CD4-positive, alpha-beta memory T cell (primary cell): ENCODE measurements around the gene TXNL4A. TPM values are rescaled to one million over a fixed set of nuclear protein-coding genes. Genes with fewer than 3 reads are reported as not detected.
A peak's percentile ranks its signal among the peaks of the same experiment; 100 is the strongest.

Source experiments
- CTCF ChIA-PET: fragments of 350-600 bp; sonication (Branson Sonifier 250); formaldehyde crosslinking; loops from one replicate; lab custom pipeline; 2021; ENCODE audit warnings: inconsistent platforms; ENCODE audit not compliant: partially characterized antibody; lab: Charles Lee
- POLR2A ChIA-PET: fragments of 350-600 bp; sonication (Branson Sonifier 250); formaldehyde crosslinking; loops from one replicate; lab custom pipeline; 2021; ENCODE audit not compliant: partially characterized antibody; lab: Charles Lee
- DNase-seq, 5 donors: peaks; one replicate each; pipeline versions ENCODE4 v3.0.0 to v3.0.0-alpha.2; 2020 to 2022; ENCODE audit warnings: mixed read lengths in 1 of 5
- H3K27ac ChIP-seq: one replicate; pipeline ENCODE4 v1.7.0; 2013; ENCODE audit warnings: low read depth, low read length
- H3K27me3 ChIP-seq: 2 replicates; pipeline ENCODE4 v1.7.0; 2013; ENCODE audit warnings: mild to moderate bottlenecking, low read length, moderate library complexity; ENCODE audit not compliant: insufficient read depth
- H3K36me3 ChIP-seq: 2 replicates; pipeline ENCODE4 v1.7.0; 2013; ENCODE audit warnings: mild to moderate bottlenecking, low read length, moderate library complexity; ENCODE audit not compliant: insufficient read depth
- H3K4me1 ChIP-seq: 2 replicates; pipeline ENCODE4 v1.7.0; 2013; ENCODE audit warnings: mild to moderate bottlenecking, low read length, moderate library complexity; ENCODE audit not compliant: insufficient read depth
- H3K4me3 ChIP-seq, 2 donors: one replicate each; pipeline ENCODE4 v1.7.0; 2013; ENCODE audit warnings: low read length in 2 of 2, mild to moderate bottlenecking in 1 of 2
- H3K9me3 ChIP-seq, 2 donors: one replicate each; pipeline ENCODE4 v1.7.0; 2013; ENCODE audit warnings: low read length in 2 of 2, control low read depth in 1 of 2; ENCODE audit not compliant: control insufficient read depth in 1 of 2
- H3K27ac Mint-ChIP-seq, 7 donors: one replicate each; pipeline ENCODE4 v1.8.0; 2020 to 2021; ENCODE audit warnings: mixed read lengths in 7 of 7, mild to moderate bottlenecking in 6 of 7, inconsistent platforms in 3 of 7, moderate library complexity in 3 of 7
- H3K27me3 Mint-ChIP-seq, 2 donors: one replicate each; pipeline ENCODE4 v1.8.0; 2020 to 2021; ENCODE audit warnings: mixed read lengths in 2 of 2
- H3K36me3 Mint-ChIP-seq, 2 donors: one replicate each; pipeline ENCODE4 v1.8.0; 2020 to 2021; ENCODE audit warnings: mixed read lengths in 2 of 2, inconsistent platforms in 1 of 2, mild to moderate bottlenecking in 1 of 2
- H3K4me1 Mint-ChIP-seq, 4 donors: one replicate each; pipeline ENCODE4 v1.8.0; 2020 to 2021; ENCODE audit warnings: mixed read lengths in 4 of 4, mild to moderate bottlenecking in 1 of 4
- H3K4me3 Mint-ChIP-seq, 8 donors: one replicate each; pipeline ENCODE4 v1.8.0; 2020 to 2021; ENCODE audit warnings: mixed read lengths in 8 of 8, mild to moderate bottlenecking in 7 of 8, moderate library complexity in 6 of 8, inconsistent platforms in 3 of 8
- H3K9me3 Mint-ChIP-seq, 8 donors: one replicate each; pipeline ENCODE4 v1.8.0; 2020 to 2021; ENCODE audit warnings: mixed read lengths in 8 of 8, mild to moderate bottlenecking in 5 of 8, inconsistent platforms in 3 of 8, moderate library complexity in 1 of 8
- intact Hi-C: fragments of 100-400 bp; cut with micrococcal nuclease; formaldehyde crosslinking; loops from one replicate; pipeline ENCODE4 v1.15.1; 2023
- polyA plus RNA-seq, 2 donors: library from polyadenylated mRNA; unstranded; fragments of 300-500 nt; fragmentation: Illumina TruSeq; gene quantifications; one replicate each; pipeline ENCODE4 v1.2.3, GENCODE V29; 2021
- total RNA-seq, 2 experiments: library from RNA; stranded (reverse); gene quantifications; one replicate each; pipeline ENCODE4 v1.2.3, GENCODE V29; 2021

Gene TXNL4A
- total and polyA plus RNA-seq, 4 experiments from 2014 or later: 72.6 to 224 (median 145) TPM

- Mint-ChIP-seq H3K4me3 (peak overlapping the region in 1 of 8 donors; percentile 21), H3K36me3 (peaks cover 63 to 67% of the 10 kb centered on the region in 2 donors), H3K9me3 (peaks cover 0 to 28% (median 14%) of the 10 kb centered on the region in 8 donors), H3K27ac (peak overlapping the region in 1 of 7 donors; percentile 61), H3K4me1 (peaks cover 10 to 39% (median 20%) of the 10 kb centered on the region in 4 donors), H3K27me3 (no peaks in the 10 kb centered on the region)
- DNase-seq: no peak
- peaks cover 16% of the 10 kb centered on the region for H3K4me1 ChIP-seq
- no peaks in the 10 kb centered on the region for H3K9me3 ChIP-seq
- no peak overlapping the region for H3K4me3 ChIP-seq
- no peaks in the 10 kb centered on the region for H3K27me3 ChIP-seq
- intact Hi-C loops: no loop called here
- POLR2A ChIA-PET: no interaction called here
- no peak overlapping the region for H3K27ac ChIP-seq
- CTCF ChIA-PET: no interaction called here
- peaks cover 12% of the 10 kb centered on the region for H3K36me3 ChIP-seq
These were observed 48.1 kb downstream of the TXNL4A start for GRCh38 chr18:79940126-79940813.

- Mint-ChIP-seq H3K9me3 (peaks cover 0 to 40% (median 19%) of the 10 kb centered on the region in 8 donors), H3K36me3 (peaks cover 75% of the 10 kb centered on the region in 2 donors), H3K27me3 (no peaks in the 10 kb centered on the region), H3K4me3 (no peak overlapping the region), H3K27ac (no peak overlapping the region), H3K4me1 (peaks cover 5 to 27% (median 12%) of the 10 kb centered on the region in 4 donors)
- POLR2A ChIA-PET: no interaction called here
- H3K27me3 ChIP-seq: no peaks in the 10 kb centered on the region
- intact Hi-C loops: no loop called here
- H3K27ac ChIP-seq: no peak overlapping the region
- no peak overlapping the region for H3K4me3 ChIP-seq
- DNase-seq: no peak
- H3K9me3 ChIP-seq: peaks cover 0 to 4% of the 10 kb centered on the region in 2 donors
- CTCF ChIA-PET: no interaction called here
- peaks cover 12% of the 10 kb centered on the region for H3K36me3 ChIP-seq
- peaks cover 4% of the 10 kb centered on the region for H3K4me1 ChIP-seq
These were observed 49.3 kb downstream of the TXNL4A start for GRCh38 chr18:79939096-79939495.

- POLR2A ChIA-PET: no interaction called here
- H3K9me3 Mint-ChIP-seq: peaks cover 0 to 49% (median 28%) of the 10 kb centered on the region in 8 donors
- H3K4me1 Mint-ChIP-seq: peaks cover 3 to 24% (median 13%) of the 10 kb centered on the region in 4 donors
- H3K36me3 Mint-ChIP-seq: peaks cover 84% of the 10 kb centered on the region in 2 donors
- Histone ChIP-seq H3K27ac (no peak overlapping the region), H3K4me1 (no peaks in the 10 kb centered on the region), H3K27me3 (no peaks in the 10 kb centered on the region), H3K9me3 (peaks cover 0 to 5% of the 10 kb centered on the region in 2 donors), H3K36me3 (peaks cover 12% of the 10 kb centered on the region), H3K4me3 (no peak overlapping the region)
- no peak for DNase-seq
- no peak overlapping the region for H3K27ac Mint-ChIP-seq
- intact Hi-C loops: no loop called here
- no peaks in the 10 kb centered on the region for H3K27me3 Mint-ChIP-seq
- no peak overlapping the region for H3K4me3 Mint-ChIP-seq
- CTCF ChIA-PET: no interaction called here
These were observed 50.2 kb downstream of the TXNL4A start for GRCh38 chr18:79938196-79938595.

GRCh38 chr18:79937103-79937860, 51.1 kb downstream of the TXNL4A start:
- peaks cover 3 to 18% (median 12%) of the 10 kb centered on the region in 4 donors for H3K4me1 Mint-ChIP-seq
- ChIA-PET CTCF (no interaction called here), POLR2A (no interaction called here)
- intact Hi-C loops: no loop called here
- Histone ChIP-seq H3K27ac (no peak overlapping the region), H3K4me3 (no peak overlapping the region), H3K36me3 (peaks cover 12% of the 10 kb centered on the region), H3K27me3 (no peaks in the 10 kb centered on the region), H3K9me3 (peaks cover 0 to 9% of the 10 kb centered on the region in 2 donors), H3K4me1 (no peaks in the 10 kb centered on the region)
- H3K27ac Mint-ChIP-seq: no peak overlapping the region
- no peak overlapping the region for H3K4me3 Mint-ChIP-seq
- DNase-seq: no peak
- peaks cover 85 to 86% of the 10 kb centered on the region in 2 donors for H3K36me3 Mint-ChIP-seq
- H3K9me3 Mint-ChIP-seq: peaks cover 0 to 58% (median 37%) of the 10 kb centered on the region in 8 donors
- no peaks in the 10 kb centered on the region for H3K27me3 Mint-ChIP-seq

GRCh38 chr18:79936641-79937040, 51.7 kb downstream of the TXNL4A start:
- Histone ChIP-seq H3K27ac (no peak overlapping the region), H3K27me3 (no peaks in the 10 kb centered on the region), H3K9me3 (peaks cover 0 to 9% of the 10 kb centered on the region in 2 donors), H3K4me3 (no peak overlapping the region), H3K36me3 (peaks cover 9% of the 10 kb centered on the region), H3K4me1 (no peaks in the 10 kb centered on the region)
- H3K36me3 Mint-ChIP-seq: peaks cover 82 to 85% of the 10 kb centered on the region in 2 donors
- no peak for DNase-seq
- H3K9me3 Mint-ChIP-seq: peaks cover 0 to 63% (median 41%) of the 10 kb centered on the region in 8 donors
- no peak overlapping the region for H3K4me3 Mint-ChIP-seq
- no peaks in the 10 kb centered on the region for H3K27me3 Mint-ChIP-seq
- H3K4me1 Mint-ChIP-seq: peaks cover 3 to 18% (median 10%) of the 10 kb centered on the region in 4 donors
- ChIA-PET CTCF (no interaction called here), POLR2A (no interaction called here)
- intact Hi-C loops: no loop called here
- no peak overlapping the region for H3K27ac Mint-ChIP-seq

- no peak overlapping the region for H3K27ac ChIP-seq
- H3K4me3 ChIP-seq: no peak overlapping the region
- Mint-ChIP-seq H3K4me3 (no peak overlapping the region), H3K36me3 (peaks cover 87 to 88% of the 10 kb centered on the region in 2 donors), H3K9me3 (peaks cover 0 to 70% (median 47%) of the 10 kb centered on the region in 8 donors), H3K4me1 (peaks cover 3 to 18% (median 11%) of the 10 kb centered on the region in 4 donors), H3K27ac (no peak overlapping the region), H3K27me3 (no peaks in the 10 kb centered on the region)
- H3K36me3 ChIP-seq: peaks cover 5% of the 10 kb centered on the region
- intact Hi-C loops: no loop called here
- no peaks in the 10 kb centered on the region for H3K27me3 ChIP-seq
- no peaks in the 10 kb centered on the region for H3K4me1 ChIP-seq
- H3K9me3 ChIP-seq: peaks cover 0 to 9% of the 10 kb centered on the region in 2 donors
- no peak for DNase-seq
- POLR2A ChIA-PET: no interaction called here
- CTCF ChIA-PET: no interaction called here
These were observed 52.4 kb downstream of the TXNL4A start for GRCh38 chr18:79935925-79936324.

GRCh38 chr18:79935499-79935898, 52.9 kb downstream of the TXNL4A start:
- CTCF ChIA-PET: no interaction called here
- H3K27me3 ChIP-seq: no peaks in the 10 kb centered on the region
- Mint-ChIP-seq H3K9me3 (peaks cover 0 to 74% (median 48%) of the 10 kb centered on the region in 8 donors), H3K36me3 (peaks cover 85 to 86% of the 10 kb centered on the region in 2 donors), H3K27me3 (no peaks in the 10 kb centered on the region), H3K4me1 (peaks cover 3 to 18% (median 11%) of the 10 kb centered on the region in 4 donors), H3K4me3 (no peak overlapping the region), H3K27ac (peak overlapping the region in 1 of 7 donors; percentile 32)
- intact Hi-C loops: no loop called here
- H3K36me3 ChIP-seq: peaks cover 5% of the 10 kb centered on the region
- DNase-seq: no peak
- no peak overlapping the region for H3K27ac ChIP-seq
- H3K9me3 ChIP-seq: peaks cover 0 to 9% of the 10 kb centered on the region in 2 donors
- H3K4me1 ChIP-seq: no peaks in the 10 kb centered on the region
- H3K4me3 ChIP-seq: no peak overlapping the region
- POLR2A ChIA-PET: no interaction called here
